OCI-LY3 (cell line): ENCODE measurements around the gene GRID1.

Experiments used
- H2AFZ ChIP-seq: fragments of 200-600, 300-600 bp; shearing (Covaris generic); 2 replicates; pipeline ENCODE4 v1.6.0; 2014; ENCODE audit warnings: antibody characterized with exemption, low read depth, low read length
- H3K27ac ChIP-seq: fragments of 200-600, 300-600 bp; sonication (generic); 2 replicates; pipeline ENCODE4 v1.5.1; 2014; ENCODE audit warnings: mild to moderate bottlenecking, low read length, moderate library complexity, mixed read lengths
- H3K27me3 ChIP-seq: fragments of 200-600, 300-600 bp; sonication (generic); 2 replicates; pipeline ENCODE4 v1.6.1; 2014; ENCODE audit warnings: low read depth, low read length, mixed read lengths
- H3K36me3 ChIP-seq: fragments of 200-600, 300-600 bp; sonication (generic); replicated peaks from 2 replicates; pipeline ENCODE3; 2014; ENCODE audit warnings: low read depth, low read length, mixed read lengths
- H3K4me1 ChIP-seq: fragments of 300-600, 200-600 bp; sonication (generic); 2 replicates; pipeline ENCODE4 v1.6.1; 2014; ENCODE audit warnings: low read length, mixed read lengths
- H3K4me2 ChIP-seq: fragments of 200-600, 300-600 bp; sonication (generic); 2 replicates; pipeline ENCODE4 v1.6.1; 2014; ENCODE audit warnings: low read length, mixed read lengths
- H3K4me3 ChIP-seq: fragments of 300-600, 200-600 bp; sonication (generic); 2 replicates; pipeline ENCODE4 v1.5.1; 2014; ENCODE audit warnings: antibody characterized with exemption, mild to moderate bottlenecking, low read length, moderate library complexity
- H3K79me2 ChIP-seq: fragments of 300-600, 200-600 bp; shearing (Covaris generic); 2 replicates; pipeline ENCODE4 v1.6.1; 2014; ENCODE audit warnings: mild to moderate bottlenecking, low read length, mixed read lengths
- H3K9ac ChIP-seq: fragments of 300-600, 200-600 bp; shearing (Covaris generic); 2 replicates; pipeline ENCODE4 v1.6.0; 2014; ENCODE audit warnings: mild to moderate bottlenecking, low read length, moderate library complexity
- H3K9me3 ChIP-seq: fragments of 200-600, 300-600 bp; shearing (Covaris generic); 2 replicates; pipeline ENCODE4 v1.6.1; 2014; ENCODE audit warnings: low read length, mixed read lengths; ENCODE audit not compliant: insufficient read depth
- H4K20me1 ChIP-seq: fragments of 200-600, 300-600 bp; sonication (generic); 2 replicates; pipeline ENCODE4 v1.6.1; 2016; ENCODE audit warnings: low read length, mixed read lengths; ENCODE audit not compliant: insufficient read depth
- EZH2phosphoT487 ChIP-seq: fragments of 200-600 bp; shearing (Covaris generic); IDR thresholded peaks from 2 replicates; pipeline ENCODE4 v1.6.1; 2018; ENCODE audit warnings: antibody characterized with exemption, mixed run types, low read depth
- TF ChIP-seq, protein P1 (sequence below): fragments of 200-600, 300-600 bp; sonication (generic); IDR thresholded peaks from 2 replicates; pipeline ENCODE4 v1.5.1; 2014; ENCODE audit warnings: antibody characterized with exemption, low read length, low read depth

Gene GRID1

DNA sequence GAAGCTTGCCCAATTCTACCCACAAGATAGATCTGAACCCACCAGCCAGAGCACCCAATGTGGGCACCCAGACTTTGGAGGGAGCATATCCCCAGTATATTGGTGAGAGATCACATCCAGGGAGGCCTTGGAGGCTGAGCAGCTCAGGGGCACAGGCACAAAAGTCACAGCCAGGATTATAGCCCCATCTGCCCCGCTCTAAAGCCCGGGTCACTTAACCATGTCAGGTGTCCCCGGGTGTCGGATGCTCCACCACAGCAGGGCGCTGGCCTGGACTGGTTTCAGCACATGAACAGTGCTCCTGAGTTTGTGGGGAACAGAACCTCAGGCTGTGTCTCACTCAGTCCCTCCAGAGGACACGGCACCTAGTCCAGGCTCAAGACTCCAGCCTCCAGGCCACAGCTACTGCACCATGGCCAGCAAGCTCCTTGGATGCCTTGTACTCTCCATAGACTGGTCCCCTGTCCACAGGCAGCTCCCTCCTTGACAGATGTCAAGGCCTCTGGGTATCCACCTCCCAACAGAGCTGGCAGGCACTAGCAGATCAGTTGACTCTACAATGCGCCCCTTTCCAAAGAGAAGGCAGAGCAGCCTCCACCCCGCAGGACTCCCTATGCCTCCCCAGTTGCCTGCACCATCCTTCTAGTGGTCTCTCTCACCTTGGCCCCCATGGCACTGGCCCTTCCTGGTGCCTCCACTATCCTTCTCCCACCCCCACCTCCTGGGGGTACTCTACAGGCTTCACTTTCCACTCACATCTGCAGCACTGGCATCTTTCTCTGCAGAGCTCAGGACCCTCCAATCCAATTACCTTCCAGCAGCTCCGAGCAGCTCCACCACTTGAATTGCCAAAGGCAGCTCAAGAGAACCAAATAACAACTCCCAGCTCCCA is 306.0 kb downstream of the GRID1 start:
- no peaks in the 10 kb centered on the region for H3K9me3 ChIP-seq
- no peaks in the 10 kb centered on the region for H3K36me3 ChIP-seq
- H3K4me1 ChIP-seq = no peaks in the 10 kb centered on the region
- H3K79me2 ChIP-seq = no peaks in the 10 kb centered on the region
- no peaks in the 10 kb centered on the region for H4K20me1 ChIP-seq
- no peak overlapping the region for H3K4me2 ChIP-seq
- no peak overlapping the region for H2AFZ ChIP-seq
- no peak overlapping the region for H3K4me3 ChIP-seq
- no peak overlapping the region for H3K9ac ChIP-seq
- TF ChIP-seq EZH2phosphoT487 = no peak
- TF ChIP-seq, protein P1, sequence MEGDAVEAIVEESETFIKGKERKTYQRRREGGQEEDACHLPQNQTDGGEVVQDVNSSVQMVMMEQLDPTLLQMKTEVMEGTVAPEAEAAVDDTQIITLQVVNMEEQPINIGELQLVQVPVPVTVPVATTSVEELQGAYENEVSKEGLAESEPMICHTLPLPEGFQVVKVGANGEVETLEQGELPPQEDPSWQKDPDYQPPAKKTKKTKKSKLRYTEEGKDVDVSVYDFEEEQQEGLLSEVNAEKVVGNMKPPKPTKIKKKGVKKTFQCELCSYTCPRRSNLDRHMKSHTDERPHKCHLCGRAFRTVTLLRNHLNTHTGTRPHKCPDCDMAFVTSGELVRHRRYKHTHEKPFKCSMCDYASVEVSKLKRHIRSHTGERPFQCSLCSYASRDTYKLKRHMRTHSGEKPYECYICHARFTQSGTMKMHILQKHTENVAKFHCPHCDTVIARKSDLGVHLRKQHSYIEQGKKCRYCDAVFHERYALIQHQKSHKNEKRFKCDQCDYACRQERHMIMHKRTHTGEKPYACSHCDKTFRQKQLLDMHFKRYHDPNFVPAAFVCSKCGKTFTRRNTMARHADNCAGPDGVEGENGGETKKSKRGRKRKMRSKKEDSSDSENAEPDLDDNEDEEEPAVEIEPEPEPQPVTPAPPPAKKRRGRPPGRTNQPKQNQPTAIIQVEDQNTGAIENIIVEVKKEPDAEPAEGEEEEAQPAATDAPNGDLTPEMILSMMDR = no peak
- peaks cover 24% of the 10 kb centered on the region for H3K27me3 ChIP-seq
- no peak overlapping the region for H3K27ac ChIP-seq

DNA sequence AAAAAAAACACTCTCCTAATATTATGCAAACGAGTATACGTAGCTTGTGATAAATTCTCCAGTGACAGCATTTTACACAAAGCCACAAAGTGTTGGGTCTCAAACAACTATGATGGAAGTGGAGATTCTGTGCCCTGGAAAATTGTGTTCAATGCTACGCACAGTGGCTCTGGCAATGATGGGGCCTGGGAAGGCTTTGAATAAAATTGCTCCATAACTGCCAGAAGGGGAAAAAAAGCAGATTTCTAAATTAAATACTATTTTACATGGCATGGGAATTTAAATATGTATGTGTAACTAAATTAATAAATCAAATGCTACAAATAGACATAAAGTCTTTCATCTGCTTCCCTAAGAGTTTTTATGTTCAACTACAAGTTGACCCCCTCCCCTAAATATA is 306.7 kb downstream of the GRID1 start:
- no peaks in the 10 kb centered on the region for H4K20me1 ChIP-seq
- no peak overlapping the region for H3K9ac ChIP-seq
- TF ChIP-seq, protein P1 = no peak
- TF ChIP-seq EZH2phosphoT487 = no peak
- no peak overlapping the region for H3K4me3 ChIP-seq
- H3K4me2 ChIP-seq = no peak overlapping the region
- H3K36me3 ChIP-seq = no peaks in the 10 kb centered on the region
- H3K27ac ChIP-seq = no peak overlapping the region
- no peaks in the 10 kb centered on the region for H3K4me1 ChIP-seq
- peaks cover 21% of the 10 kb centered on the region for H3K27me3 ChIP-seq
- H2AFZ ChIP-seq = no peak overlapping the region
- no peaks in the 10 kb centered on the region for H3K79me2 ChIP-seq
- H3K9me3 ChIP-seq = no peaks in the 10 kb centered on the region

DNA sequence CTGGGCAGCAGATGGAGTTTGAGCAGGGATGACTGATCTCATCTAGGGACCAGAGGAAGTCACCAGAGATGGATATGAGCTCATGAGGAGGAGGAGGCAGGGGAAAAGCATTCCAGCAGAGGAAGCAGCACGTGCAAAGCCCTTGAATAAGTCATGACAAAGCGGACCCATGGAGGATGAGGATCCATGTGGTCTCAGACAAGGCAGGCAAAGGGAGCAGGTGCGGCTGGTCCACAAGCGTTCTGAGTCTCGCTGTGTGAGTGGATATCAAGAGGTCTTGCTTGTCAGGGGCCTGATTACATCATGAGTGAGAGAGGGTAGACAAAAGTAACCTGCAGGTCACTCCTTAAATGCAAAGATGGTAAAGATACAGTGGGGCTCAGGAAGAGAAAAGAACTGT is 307.6 kb downstream of the GRID1 start:
- no peak overlapping the region for H2AFZ ChIP-seq
- no peaks in the 10 kb centered on the region for H4K20me1 ChIP-seq
- no peak overlapping the region for H3K4me3 ChIP-seq
- H3K9ac ChIP-seq = no peak overlapping the region
- H3K9me3 ChIP-seq = no peaks in the 10 kb centered on the region
- H3K27me3 ChIP-seq = peaks cover 21% of the 10 kb centered on the region
- no peaks in the 10 kb centered on the region for H3K4me1 ChIP-seq
- no peak for TF ChIP-seq EZH2phosphoT487
- TF ChIP-seq, protein P1 = no peak
- no peak overlapping the region for H3K27ac ChIP-seq
- H3K36me3 ChIP-seq = no peaks in the 10 kb centered on the region
- H3K79me2 ChIP-seq = no peaks in the 10 kb centered on the region
- H3K4me2 ChIP-seq = no peak overlapping the region

- Histone ChIP-seq H3K27me3 (peaks cover 21% of the 10 kb centered on the region), H3K79me2 (no peaks in the 10 kb centered on the region), H2AFZ (no peak overlapping the region), H3K9ac (no peak overlapping the region), H3K9me3 (no peaks in the 10 kb centered on the region), H3K27ac (no peak overlapping the region), H3K4me3 (no peak overlapping the region), H3K4me2 (no peak overlapping the region), H3K4me1 (no peaks in the 10 kb centered on the region), H3K36me3 (no peaks in the 10 kb centered on the region), H4K20me1 (no peaks in the 10 kb centered on the region)
- no peak for TF ChIP-seq EZH2phosphoT487
- TF ChIP-seq, protein P1 = no peak
These were observed 308.9 kb downstream of the GRID1 start for GRCh38 chr10:86057708-86058107.
